Measurements from ENCODE around the gene TEX51. TPM values are rescaled to one million over a fixed set of nuclear protein-coding genes. Genes with fewer than 3 reads are reported as not detected.

TEX51 gene
- total RNA-seq, 6 donors from 2014 or later = not detected

- Histone ChIP-seq H3K4me3 (no peak overlapping the region), H3K36me3 (no peaks in the 10 kb centered on the region), H3K9me3 (no peaks in the 10 kb centered on the region), H3K27me3 (no peaks in the 10 kb centered on the region), H3K27ac (no peak overlapping the region), H3K4me1 (no peaks in the 10 kb centered on the region)
- DNase-seq (no peak), ATAC-seq (ENCODE audit: low FRiP score in 2 of 2) (no peak)
- TF ChIP-seq POLR2AphosphoS5 (IDR thresholded peaks at IDR 0.05) (no peak), EP300 (IDR thresholded peaks at IDR 0.05) (no peak), POLR2A (IDR thresholded peaks at IDR 0.05) (no peak), CTCF (IDR thresholded peaks at IDR 0.05) (no peak)
- WGBS, 2 donors = 77 to 95% methylated on average over 3 of the region's 3 CpGs
Observed at GRCh38 chr2:126909781-126910180, 11.1 kb downstream of the TEX51 start.

GRCh38 chr2:126910637-126911036 is 11.9 kb downstream of the TEX51 start:
- WGBS, 2 donors = 50 to 73% methylated on average over 1 of the region's 1 CpG
- Histone ChIP-seq H3K27ac (no peak overlapping the region), H3K4me1 (no peaks in the 10 kb centered on the region), H3K4me3 (no peak overlapping the region), H3K9me3 (no peaks in the 10 kb centered on the region), H3K27me3 (no peaks in the 10 kb centered on the region), H3K36me3 (no peaks in the 10 kb centered on the region)
- TF ChIP-seq CTCF (IDR thresholded peaks at IDR 0.05) (no peak), POLR2AphosphoS5 (IDR thresholded peaks at IDR 0.05) (no peak), EP300 (IDR thresholded peaks at IDR 0.05) (no peak), POLR2A (IDR thresholded peaks at IDR 0.05) (no peak)
- DNase-seq (no peak), ATAC-seq (ENCODE audit: low FRiP score in 2 of 2) (no peak)

- ATAC-seq (ENCODE audit: low FRiP score in 2 of 2) (no peak), DNase-seq (no peak)
- no peaks in the 10 kb centered on the region for H3K27me3 ChIP-seq
- no peak overlapping the region for H3K27ac ChIP-seq
- no peak overlapping the region for H3K4me3 ChIP-seq
- WGBS, 2 donors = 84 to 91% methylated on average over 7 to 8 of the region's 8 CpGs
- H3K4me1 ChIP-seq = no peaks in the 10 kb centered on the region
- no peaks in the 10 kb centered on the region for H3K9me3 ChIP-seq
- no peaks in the 10 kb centered on the region for H3K36me3 ChIP-seq
- TF ChIP-seq CTCF (IDR thresholded peaks at IDR 0.05) (no peak), EP300 (IDR thresholded peaks at IDR 0.05) (no peak), POLR2A (IDR thresholded peaks at IDR 0.05) (no peak), POLR2AphosphoS5 (IDR thresholded peaks at IDR 0.05) (no peak)
Observed at GRCh38 chr2:126911111-126911796, 12.6 kb downstream of the TEX51 start.

- ATAC-seq (ENCODE audit: low FRiP score in 2 of 2) = no peak
Observed at GRCh38 chr2:126912201-126912600, 13.5 kb downstream of the TEX51 start.

More at GRCh38 chr2:126912201-126912600, 13.5 kb downstream of the TEX51 start:
- H3K4me3 ChIP-seq = no peak overlapping the region
- no peaks in the 10 kb centered on the region for H3K36me3 ChIP-seq
- no peak for TF ChIP-seq POLR2A (IDR thresholded peaks at IDR 0.05)
- TF ChIP-seq CTCF (IDR thresholded peaks at IDR 0.05) = no peak
- no peak for TF ChIP-seq POLR2AphosphoS5 (IDR thresholded peaks at IDR 0.05)
- no peak for DNase-seq
- no peaks in the 10 kb centered on the region for H3K9me3 ChIP-seq
- no peaks in the 10 kb centered on the region for H3K4me1 ChIP-seq
- 86 to 94% methylated on average over 7 of the region's 7 CpGs for WGBS, 2 donors
- H3K27ac ChIP-seq = no peak overlapping the region
- no peaks in the 10 kb centered on the region for H3K27me3 ChIP-seq

All from upper lobe of left lung (tissue), 6 donors.